NOMO-1 treated with dmso at 0.1 percent for 144 hours (cell line): ENCODE results near the gene AP1S3.
"Not testable (repeated sequence)": the region's sequence is repeated elsewhere in the genome, so short reads cannot be mapped to it uniquely, and the experiment has no call there.

Experiments
- DNase-seq: peaks from one replicate; lab custom pipeline; 2025; ENCODE audit not compliant: unreplicated experiment; lab: John Stamatoyannopoulos, UW

Gene AP1S3

GRCh38 chr2:223854741-223855140, 17.4 kb upstream of the AP1S3 start:
- no peak for DNase-seq

DNA sequence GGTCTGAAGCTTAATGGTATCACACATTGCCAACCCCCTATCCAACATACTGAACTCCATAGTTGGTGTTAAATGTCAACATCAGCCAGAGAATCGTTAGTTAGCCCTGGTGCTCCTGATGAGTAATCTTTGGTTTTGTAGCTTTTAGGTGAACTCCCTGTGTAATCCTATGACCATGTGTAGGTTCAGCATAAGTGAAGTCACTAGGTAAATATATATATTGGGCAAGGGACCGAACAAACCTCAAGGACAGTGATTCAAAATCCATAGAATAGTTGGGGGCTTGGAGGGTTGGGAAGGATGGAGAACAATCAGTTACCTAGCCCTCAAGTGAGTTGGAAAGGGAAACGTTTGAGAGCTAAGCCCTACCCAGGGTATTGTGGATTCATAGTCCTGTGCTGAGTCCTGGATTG, 16.0 kb upstream of the AP1S3 start:
- DNase-seq, result no peak

GRCh38 chr2:223852281-223852795, 15.0 kb upstream of the AP1S3 start:
- DNase-seq, result no peak

- no peak for DNase-seq
Observed at GRCh38 chr2:223847410-223847809, 10.0 kb upstream of the AP1S3 start.

DNA sequence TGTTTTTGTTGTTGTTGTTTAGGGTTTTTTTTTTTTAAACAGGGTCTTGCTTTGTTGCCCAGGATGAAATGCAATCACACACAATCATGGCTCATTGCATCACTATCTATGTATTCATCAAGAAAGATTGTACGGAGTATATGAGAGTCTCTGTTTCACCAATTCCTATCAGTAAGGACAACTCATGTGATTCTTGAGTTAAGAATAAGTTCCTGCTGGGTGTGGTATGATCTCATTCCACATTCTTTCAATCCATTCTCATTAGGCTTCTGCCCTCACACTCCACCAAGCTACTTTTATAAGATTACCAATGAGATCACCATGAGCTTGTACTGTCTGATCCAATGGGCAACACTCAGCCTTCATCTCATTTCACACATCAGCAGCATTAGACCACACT, 9.1 kb upstream of the AP1S3 start:
- no peak for DNase-seq

- no peak for DNase-seq
Observed at GRCh38 chr2:223841436-223842190, 4.2 kb upstream of the AP1S3 start.

DNA sequence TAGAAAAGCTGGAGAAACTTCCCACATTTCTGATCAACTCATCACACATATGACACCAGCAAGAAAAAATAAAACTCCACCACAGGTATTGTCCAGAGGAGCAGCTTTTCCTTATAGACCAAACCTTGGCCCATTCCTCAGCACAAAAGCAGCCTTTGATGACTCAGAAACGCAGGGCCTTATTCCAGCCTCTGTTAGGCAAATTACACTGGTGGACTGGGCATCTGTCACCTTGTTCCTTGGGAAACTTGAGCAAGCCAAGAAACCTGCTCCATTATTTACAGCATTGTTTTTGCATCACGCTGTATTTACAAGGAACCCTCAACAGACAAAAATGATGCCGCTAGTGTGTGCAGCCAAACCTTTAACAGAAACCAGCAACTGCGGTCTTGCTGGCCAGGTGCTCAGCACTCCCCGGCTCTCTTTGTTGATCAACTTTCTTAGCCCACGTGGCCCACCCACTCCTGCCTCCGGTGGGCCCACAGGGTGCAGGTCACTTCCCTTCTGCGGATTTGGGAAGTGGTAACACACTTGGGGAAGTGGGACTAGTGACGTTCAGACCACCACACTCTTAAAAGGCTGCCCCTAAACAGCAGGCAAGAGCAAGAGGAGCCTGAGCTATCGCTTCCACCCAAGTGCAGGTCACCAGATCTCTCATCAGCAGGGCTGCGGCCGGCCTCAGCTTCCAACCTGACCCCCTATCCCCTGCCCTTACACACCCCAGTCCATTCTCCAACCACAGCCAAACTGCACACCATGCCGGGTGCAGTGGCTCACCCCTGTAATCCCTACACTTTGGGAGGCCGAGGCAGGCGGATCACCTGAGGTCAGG, 1.5 kb downstream of the AP1S3 start:
- peak; percentile 86 for DNase-seq

DNA sequence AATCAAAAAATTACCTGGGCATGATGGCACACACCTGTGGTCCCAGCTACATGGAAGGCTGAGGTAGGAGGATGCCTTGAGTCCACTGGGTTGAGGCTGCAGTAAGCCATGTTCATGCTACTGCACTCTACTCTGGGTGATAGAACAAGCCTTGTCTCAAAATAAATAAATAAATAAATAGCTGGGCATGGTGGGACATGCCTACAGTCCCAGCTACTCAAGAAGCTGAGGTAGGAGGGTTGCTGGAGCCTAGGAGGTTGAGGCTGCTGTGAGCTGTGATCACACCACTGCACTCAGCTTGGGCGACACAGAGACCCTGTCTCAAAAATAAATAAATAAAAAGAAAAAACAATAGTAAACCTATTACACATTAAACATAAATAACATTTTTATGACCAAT, 3.0 kb downstream of the AP1S3 start:
- no peak for DNase-seq

DNA sequence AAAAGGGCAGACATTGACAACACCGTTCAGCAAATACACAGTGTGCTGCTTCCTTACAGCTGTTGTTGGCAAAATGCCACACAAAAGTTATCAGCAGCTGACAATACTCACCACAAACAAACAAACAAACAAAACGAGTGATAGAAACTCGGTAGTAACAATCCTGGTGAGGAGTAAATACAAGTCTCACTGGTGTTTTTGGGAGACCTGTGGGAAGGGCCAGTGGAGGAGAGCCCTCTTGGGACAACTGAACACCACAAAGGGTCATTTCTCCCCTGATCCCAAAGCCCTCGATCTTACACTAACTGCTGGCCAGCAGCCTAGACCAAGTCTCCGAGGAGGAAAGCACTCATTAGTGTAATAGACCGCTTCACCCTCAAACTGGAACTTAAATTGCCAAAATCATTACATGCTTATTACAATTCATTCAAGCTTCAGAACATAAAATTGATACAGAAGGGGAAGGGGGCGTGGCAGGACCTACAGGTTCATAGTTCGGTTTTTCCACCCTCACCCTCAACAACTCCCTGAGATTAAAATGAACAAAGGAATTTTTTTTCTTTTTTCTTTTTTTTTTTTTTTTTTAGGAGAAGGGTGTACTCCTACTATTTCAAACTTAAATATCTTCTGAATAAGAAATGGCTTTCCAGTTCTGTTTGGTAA, 5.0 kb downstream of the AP1S3 start:
- no peak for DNase-seq

DNA sequence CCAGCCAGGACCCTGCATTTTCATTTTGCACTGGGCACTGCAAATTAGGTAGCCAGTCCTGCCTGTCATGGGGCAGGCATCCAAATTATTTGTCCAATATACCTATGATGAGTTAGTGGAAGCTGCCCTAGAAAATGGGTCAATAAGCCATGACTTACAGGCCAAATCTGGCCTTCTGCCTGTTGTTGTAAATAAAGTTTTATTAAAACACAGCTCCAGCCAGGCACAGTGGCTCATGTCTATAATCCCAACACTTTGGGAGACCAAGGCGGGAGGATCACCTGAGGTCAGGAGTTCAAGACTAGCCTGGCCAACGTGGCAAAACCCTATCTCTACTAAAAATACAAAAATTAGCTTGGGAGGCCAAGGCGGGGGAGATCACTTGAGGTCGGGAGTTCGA, 8.3 kb downstream of the AP1S3 start:
- DNase-seq, result no peak

- no peak for DNase-seq
Observed at GRCh38 chr2:223828314-223828713, 9.1 kb downstream of the AP1S3 start.

DNA sequence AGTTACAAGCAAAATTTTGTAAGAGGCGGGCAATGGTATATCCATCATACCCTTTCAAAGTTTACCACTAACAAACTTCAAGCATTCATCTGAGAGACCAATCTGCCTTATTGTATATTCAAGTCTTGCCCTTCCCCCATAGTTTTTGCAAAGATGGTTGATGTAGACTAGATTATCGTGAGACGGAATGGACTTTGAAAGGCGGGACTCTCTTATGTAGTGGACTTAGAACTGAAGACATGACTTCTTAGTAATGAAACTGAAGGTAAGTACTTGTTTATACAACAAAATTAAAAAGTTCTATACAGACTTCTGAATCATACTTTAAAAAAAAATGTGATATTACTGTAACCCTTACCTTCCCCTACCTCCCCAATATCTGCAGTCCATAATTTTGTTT, 10.4 kb downstream of the AP1S3 start:
- no peak for DNase-seq

GRCh38 chr2:223824301-223824700, 13.1 kb downstream of the AP1S3 start:
- DNase-seq, result no peak

GRCh38 chr2:223822818-223823217, 14.6 kb downstream of the AP1S3 start:
- no peak for DNase-seq

GRCh38 chr2:223820549-223820948, 16.8 kb downstream of the AP1S3 start:
- no peak for DNase-seq

- DNase-seq, result no peak
Observed at GRCh38 chr2:223819891-223820290, 17.5 kb downstream of the AP1S3 start.

DNA sequence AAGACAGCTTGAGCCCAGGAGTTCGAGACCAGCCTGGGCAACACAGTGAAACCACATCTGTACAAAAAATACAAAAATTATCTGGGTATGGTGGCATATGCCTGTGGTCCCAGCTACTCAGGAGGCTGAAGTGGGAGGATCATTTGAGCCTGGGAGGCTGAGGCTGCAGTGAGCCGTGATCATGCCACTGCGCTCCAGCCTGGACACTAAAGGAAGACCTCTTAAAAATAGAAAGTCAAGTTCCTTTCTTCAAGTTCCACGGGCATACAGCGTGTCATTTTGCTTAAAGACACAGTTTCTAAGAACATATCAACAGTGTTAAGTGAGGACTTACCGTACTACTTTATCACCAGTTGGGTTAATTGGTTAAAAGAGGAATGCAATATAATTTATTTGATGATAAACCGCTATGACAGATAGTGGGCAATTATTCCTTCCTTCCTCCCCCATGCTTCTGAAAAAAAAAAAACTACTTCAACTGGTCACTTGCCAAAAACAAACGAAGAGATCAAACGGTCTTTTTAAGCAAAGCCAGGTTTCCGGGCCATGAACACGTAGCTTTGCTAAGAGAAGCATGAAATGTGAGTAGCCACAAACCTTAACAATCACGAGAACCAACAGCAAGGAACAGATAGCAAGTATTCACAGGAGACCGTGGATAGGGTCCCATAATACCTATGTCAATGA, 21.4 kb downstream of the AP1S3 start:
- DNase-seq, result no peak

DNA sequence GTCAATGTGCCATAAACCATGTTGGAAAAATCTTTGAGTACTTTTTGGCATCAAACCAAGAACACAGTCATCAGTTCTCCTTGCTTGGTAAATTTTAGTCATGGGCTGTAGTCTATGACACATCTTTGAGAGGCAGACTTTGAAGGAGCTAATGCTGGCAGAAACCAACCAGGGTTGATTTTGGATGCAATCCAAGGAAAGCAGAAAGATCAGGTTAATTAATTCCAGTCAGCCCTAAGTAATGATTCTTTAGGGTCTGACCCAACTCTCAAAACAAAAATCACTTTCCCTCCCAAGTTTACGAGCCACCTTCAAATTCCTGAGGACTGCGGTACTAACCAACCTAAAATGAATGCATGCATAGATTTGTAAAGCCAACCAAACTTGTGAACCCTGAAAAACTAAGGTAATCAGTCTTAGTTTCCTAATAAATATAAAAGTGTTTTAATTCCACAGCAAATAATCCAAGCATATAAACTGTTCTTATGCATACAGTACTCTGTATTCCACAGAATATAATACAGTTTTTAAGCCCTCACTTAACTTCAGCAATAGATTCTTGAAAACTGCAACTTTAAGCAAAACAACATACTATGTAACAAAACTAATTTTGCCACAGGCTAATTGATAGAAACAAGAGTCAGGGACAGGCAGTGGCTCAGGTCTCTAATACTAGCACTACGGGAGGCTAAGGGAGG, 22.0 kb downstream of the AP1S3 start:
- no peak for DNase-seq

DNA sequence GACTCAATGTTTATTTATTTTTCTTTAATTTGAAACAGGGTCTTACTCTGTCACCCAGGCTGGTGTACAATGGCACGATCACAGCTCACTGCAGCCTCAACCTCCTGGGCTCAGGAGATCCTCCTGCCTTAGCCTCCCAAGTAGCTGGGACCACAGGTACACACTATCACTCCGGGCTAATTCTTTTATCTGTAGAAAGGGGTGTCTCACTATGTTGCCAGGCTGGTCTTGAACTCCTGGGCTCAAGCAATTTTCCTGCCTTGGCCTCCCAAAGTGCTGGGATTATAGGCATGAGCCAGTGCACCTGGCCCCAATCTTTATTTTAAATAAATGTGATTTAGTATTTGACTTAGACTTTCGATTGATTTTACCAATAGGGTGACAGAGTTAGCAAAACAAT, 22.6 kb downstream of the AP1S3 start:
- DNase-seq, result not testable (repeated sequence)

GRCh38 chr2:223813329-223813728, 24.1 kb downstream of the AP1S3 start:
- DNase-seq, result no peak
